Germinal center (tissue), 1 donor: ENCODE data around the gene BAIAP2.
"Not testable (repeated sequence)": the region's sequence is repeated elsewhere in the genome, so short reads cannot be mapped to it uniquely, and the experiment has no call there.

Experiments
- DNase-seq: peaks from one replicate; pipeline ENCODE4 v3.0.0; 2012; ENCODE audit warnings: mixed read lengths, low spot score

Gene BAIAP2

GRCh38 chr17:81002013-81002384 is 33.0 kb upstream of the BAIAP2 start:
- DNase-seq: no peak

GRCh38 chr17:81002409-81003361 is 32.3 kb upstream of the BAIAP2 start:
- DNase-seq: no peak

- no peak for DNase-seq
Measured at GRCh38 chr17:81003711-81004475, 31.1 kb upstream of the BAIAP2 start.

- no peak for DNase-seq
Measured at GRCh38 chr17:81006891-81007290, 28.1 kb upstream of the BAIAP2 start.

- no peak for DNase-seq
Measured at GRCh38 chr17:81008140-81008539, 26.8 kb upstream of the BAIAP2 start.

GRCh38 chr17:81009136-81009535 is 25.8 kb upstream of the BAIAP2 start:
- no peak for DNase-seq

GRCh38 chr17:81010935-81011334 is 24.0 kb upstream of the BAIAP2 start:
- DNase-seq: no peak

- DNase-seq: no peak
Measured at GRCh38 chr17:81011951-81012350, 23.0 kb upstream of the BAIAP2 start.

- DNase-seq: no peak
Measured at GRCh38 chr17:81012574-81013447, 22.1 kb upstream of the BAIAP2 start.

- DNase-seq: no peak
Measured at GRCh38 chr17:81013642-81014041, 21.3 kb upstream of the BAIAP2 start.

GRCh38 chr17:81015136-81015535 is 19.8 kb upstream of the BAIAP2 start:
- DNase-seq: no peak

- no peak for DNase-seq
Measured at GRCh38 chr17:81016575-81016974, 18.4 kb upstream of the BAIAP2 start.

- DNase-seq: not testable (repeated sequence)
Measured at GRCh38 chr17:81017330-81017729, 17.6 kb upstream of the BAIAP2 start.

- DNase-seq: no peak
Measured at GRCh38 chr17:81018044-81018802, 16.7 kb upstream of the BAIAP2 start.

- DNase-seq: no peak
Measured at GRCh38 chr17:81019563-81020442, 15.1 kb upstream of the BAIAP2 start.

GRCh38 chr17:81020443-81020766 is 14.5 kb upstream of the BAIAP2 start:
- DNase-seq: no peak

- DNase-seq: no peak
Measured at GRCh38 chr17:81020767-81021497, 14.0 kb upstream of the BAIAP2 start.

GRCh38 chr17:81021531-81022343 is 13.2 kb upstream of the BAIAP2 start:
- no peak for DNase-seq

- no peak for DNase-seq
Measured at GRCh38 chr17:81022344-81022676, 12.6 kb upstream of the BAIAP2 start.
